HEK293 (cell line): ENCODE results near the gene PHACTR1.

Experiments used
- CTCF ChIA-PET: fragments of 350-600 bp; formaldehyde crosslinking; extraction: SDS; loops from one replicate; lab custom pipeline; 2021; ENCODE audit warnings: antibody characterized with exemption; lab: Yijun Ruan, JAX
- POLR2A ChIA-PET: fragments of 300-600 bp; formaldehyde crosslinking; extraction: SDS; loops from one replicate; lab custom pipeline; 2020; ENCODE audit warnings: antibody characterized with exemption, inconsistent platforms; lab: Yijun Ruan, JAX
- H3K27ac ChIP-seq: fragments of 200-500 bp; sonication (Bioruptor generic); 2 replicates; pipeline ENCODE4 v1.5.1; 2014; ENCODE audit warnings: low read depth, low read length, control low read depth, inconsistent platforms; ENCODE audit errors: extremely low read depth
- H3K36me3 ChIP-seq, 2 experiments: fragments of 200-500 bp in 1 of 2; sonication (Bioruptor generic) in 1 of 2; 1 replicate in 1 of 2; 2 replicates in 1 of 2; pipeline ENCODE4 v1.5.1; 2014 to 2017; ENCODE audit warnings: inconsistent platforms in 2 of 2, low read length in 2 of 2; ENCODE audit not compliant: control insufficient read depth in 2 of 2, insufficient read depth in 1 of 2
- H3K4me1 ChIP-seq: fragments of 200-500 bp; sonication (Bioruptor generic); 2 replicates; pipeline ENCODE4 v1.5.1; 2014; ENCODE audit warnings: mild to moderate bottlenecking, low read length, inconsistent platforms; ENCODE audit not compliant: control insufficient read depth, insufficient read depth
- H3K4me3 ChIP-seq: 2 replicates; pipeline ENCODE4 v1.5.1; 2011; ENCODE audit warnings: low read depth, mild to moderate bottlenecking, control low read depth, low read length, moderate library complexity
- H3K9me3 ChIP-seq: fragments of 200-500 bp; sonication (Bioruptor generic); 2 replicates; pipeline ENCODE4 v1.5.1; 2014; ENCODE audit warnings: low read depth, low read length, inconsistent platforms; ENCODE audit not compliant: control insufficient read depth, insufficient read depth
- BCL11A ChIP-seq: fragments of 450-650 bp; formaldehyde crosslinking; IDR thresholded peaks from 2 replicates; pipeline ENCODE4 v1.5.1; 2016; ENCODE audit warnings: low read depth, missing biosample characterization, missing genetic modification characterization
- BCL6B ChIP-seq: fragments of 450-650 bp; formaldehyde crosslinking; IDR thresholded peaks from 2 replicates; pipeline ENCODE4 v1.5.1; 2017; ENCODE audit warnings: missing biosample characterization, missing genetic modification characterization
- CTCF ChIP-seq: fragments of 450-650 bp; formaldehyde crosslinking; IDR thresholded peaks from 2 replicates; pipeline ENCODE4 v1.5.1; 2016; ENCODE audit warnings: missing biosample characterization, missing genetic modification characterization
- GLI2 ChIP-seq: fragments of 450-650 bp; formaldehyde crosslinking; IDR thresholded peaks from 2 replicates; pipeline ENCODE4; 2017; ENCODE audit warnings: missing biosample characterization, missing genetic modification characterization, low read depth, borderline replicate concordance
- HOXC10 ChIP-seq: sonication (generic); formaldehyde crosslinking; IDR thresholded peaks from 2 replicates; pipeline ENCODE4 v1.8.1; 2023; ENCODE audit warnings: mild to moderate bottlenecking, missing genetic modification reagents
- PRDM4 ChIP-seq: fragments of 450-650 bp; formaldehyde crosslinking; IDR thresholded peaks from 2 replicates; pipeline ENCODE4 v1.5.1; 2017; ENCODE audit warnings: missing biosample characterization, missing genetic modification characterization
- PRDM6 ChIP-seq: fragments of 450-650 bp; formaldehyde crosslinking; IDR thresholded peaks from 2 replicates; pipeline ENCODE4 v1.5.1; 2017; ENCODE audit warnings: missing biosample characterization, missing genetic modification characterization
- SCRT2 ChIP-seq: fragments of 450-650 bp; formaldehyde crosslinking; IDR thresholded peaks from 2 replicates; pipeline ENCODE4 v1.5.1; 2016; ENCODE audit warnings: missing biosample characterization, missing genetic modification characterization
- ZBTB44 ChIP-seq: fragments of 450-650 bp; IDR thresholded peaks from 2 replicates; pipeline ENCODE4 v1.5.1; 2018; ENCODE audit warnings: missing biosample characterization, mild to moderate bottlenecking, missing genetic modification characterization
- ZEB2 ChIP-seq: fragments of 450-650 bp; formaldehyde crosslinking; IDR thresholded peaks from 2 replicates; pipeline ENCODE4 v1.5.1; 2016; ENCODE audit warnings: missing biosample characterization, missing genetic modification characterization
- ZIC2 ChIP-seq: fragments of 450-650 bp; formaldehyde crosslinking; IDR thresholded peaks from 2 replicates; pipeline ENCODE4 v1.5.1; 2016; ENCODE audit warnings: missing biosample characterization, missing genetic modification characterization
- ZNF10 ChIP-seq: fragments of 450-650 bp; formaldehyde crosslinking; IDR thresholded peaks from 2 replicates; pipeline ENCODE4 v1.5.1; 2017; ENCODE audit warnings: missing biosample characterization, missing genetic modification characterization
- ZNF16 ChIP-seq: fragments of 450-650 bp; formaldehyde crosslinking; IDR thresholded peaks from 2 replicates; pipeline ENCODE4 v1.5.1; 2016; ENCODE audit warnings: low read depth, missing biosample characterization, missing genetic modification characterization
- ZNF324 ChIP-seq: fragments of 450-650 bp; formaldehyde crosslinking; IDR thresholded peaks from 2 replicates; pipeline ENCODE4 v1.5.1; 2016; ENCODE audit warnings: missing biosample characterization, missing genetic modification characterization
- ZNF335 ChIP-seq: fragments of 450-650 bp; formaldehyde crosslinking; conservative IDR thresholded peaks from 2 replicates; pipeline ENCODE4 v1.5.1; 2016; ENCODE audit warnings: missing biosample characterization, missing genetic modification characterization
- ZNF366 ChIP-seq: fragments of 450-650 bp; formaldehyde crosslinking; conservative IDR thresholded peaks from 2 replicates; pipeline ENCODE4 v1.5.1; 2016; ENCODE audit warnings: missing biosample characterization, missing genetic modification characterization
- ZNF549 ChIP-seq: fragments of 450-650 bp; IDR thresholded peaks from 2 replicates; pipeline ENCODE4 v1.5.1; 2018; ENCODE audit warnings: missing biosample characterization, missing genetic modification characterization, mild to moderate bottlenecking, inconsistent platforms, moderate library complexity
- ZNF624 ChIP-seq: fragments of 450-650 bp; formaldehyde crosslinking; IDR thresholded peaks from 2 replicates; pipeline ENCODE4 v1.5.1; 2017; ENCODE audit warnings: missing biosample characterization, missing genetic modification characterization
- ZNF654 ChIP-seq: fragments of 450-650 bp; formaldehyde crosslinking; IDR thresholded peaks from 2 replicates; pipeline ENCODE4 v1.5.1; 2016; ENCODE audit warnings: low read depth, missing biosample characterization, missing genetic modification characterization
- ZNF792 ChIP-seq: fragments of 450-650 bp; formaldehyde crosslinking; IDR thresholded peaks from 2 replicates; pipeline ENCODE4 v1.5.1; 2016; ENCODE audit warnings: missing biosample characterization, missing genetic modification characterization
- ZSCAN30 ChIP-seq: fragments of 450-650 bp; IDR thresholded peaks from 2 replicates; pipeline ENCODE4 v1.5.1; 2018; ENCODE audit warnings: missing biosample characterization, mild to moderate bottlenecking, missing genetic modification characterization, moderate library complexity

The PHACTR1 gene

GRCh38 chr6:13328875-13329183 is 612.3 kb downstream of the PHACTR1 start:
- CTCF ChIA-PET = interaction anchor here (0.6 to 6.9 kb wide), 9 partner anchors 9 to 416 kb away, joined by 3 to 102 read pairs (median 4); partner anchors contain the start of gene NOL7
- Histone ChIP-seq H3K4me3 (peak overlapping the region; percentile 97), H3K4me1 (peaks cover 3% of the 10 kb centered on the region; the same call in 1 of the 2 replicates), H3K27ac (peak overlapping the region; percentile 83)
- POLR2A ChIA-PET = interaction anchor here (0.8 to 3.4 kb wide), 22 partner anchors 12 to 417 kb away, joined by 3 to 21 read pairs (median 4); partner anchors contain the start of genes GFOD1, NOL7 and SIRT5
- TF ChIP-seq PRDM4 (tag by site-specific recombination) = 0 out of 2 replicates have a peak, but pooled peaks have one; percentile 5
- TF ChIP-seq ZNF624 = no peak
- TF ChIP-seq ZIC2 (tag by site-specific recombination) = no peak
- peak; percentile 65 for TF ChIP-seq ZNF335 (tag by site-specific recombination)
- TF ChIP-seq, all 188 proteins: peak for 2
- Histone ChIP-seq H3K36me3 (peaks cover 11 to 23% of the 10 kb centered on the region in 2 experiments), H3K9me3 (no peaks in the 10 kb centered on the region)

GRCh38 chr6:13331516-13332348 is 615.2 kb downstream of the PHACTR1 start:
- POLR2A ChIA-PET = no interaction called here
- Histone ChIP-seq H3K4me1 (peaks cover 3% of the 10 kb centered on the region; the same call in 1 of the 2 replicates), H3K9me3 (no peaks in the 10 kb centered on the region), H3K4me3 (no peak overlapping the region), H3K27ac (no peak overlapping the region), H3K36me3 (no peaks in the 10 kb centered on the region)
- CTCF ChIA-PET = interaction anchor here (0.5 to 6.9 kb wide), 42 partner anchors 9 to 1079 kb away, joined by 3 to 102 read pairs (median 4); partner anchors contain the start of gene SIRT5
- TF ChIP-seq SCRT2 (tag by site-specific recombination) = peak; percentile 89
- TF ChIP-seq ZNF654 (tag by site-specific recombination) = peak; percentile 82
- TF ChIP-seq ZBTB44 (tag by site-specific recombination) = peak; percentile 35
- 0 out of 2 replicates have a peak, but pooled peaks have one; percentile 33 for TF ChIP-seq PRDM6 (tag by site-specific recombination)
- TF ChIP-seq ZNF324 = no peak
- TF ChIP-seq GLI2 (tag by site-specific recombination) = no peak
- 0 out of 2 replicates have a peak, but pooled peaks have one; percentile 16 for TF ChIP-seq ZNF549
- TF ChIP-seq CTCF (tag by site-specific recombination) = 0 out of 2 replicates have a peak, but pooled peaks have one; percentile 9
- peak; percentile 41; the same call in 1 of the 2 replicates for TF ChIP-seq ZSCAN30
- TF ChIP-seq ZNF792 (tag by site-specific recombination) = peak; percentile 91
- TF ChIP-seq ZNF16 (tag by site-specific recombination) = no peak
- TF ChIP-seq ZEB2 (tag by site-specific recombination) = peak; percentile 74
- TF ChIP-seq BCL11A (tag by site-specific recombination) = no peak
- TF ChIP-seq BCL6B = no peak
- peak; percentile 90 for TF ChIP-seq ZNF10 (tag by site-specific recombination)
- no peak for TF ChIP-seq ZNF366
- 0 out of 2 replicates have a peak, but pooled peaks have one; percentile 19 for TF ChIP-seq ZNF335 (tag by site-specific recombination)
- TF ChIP-seq HOXC10 (CRISPR knock-in tag) = no peak
